ENCODE measurements around the gene CASTOR2.

DNA sequence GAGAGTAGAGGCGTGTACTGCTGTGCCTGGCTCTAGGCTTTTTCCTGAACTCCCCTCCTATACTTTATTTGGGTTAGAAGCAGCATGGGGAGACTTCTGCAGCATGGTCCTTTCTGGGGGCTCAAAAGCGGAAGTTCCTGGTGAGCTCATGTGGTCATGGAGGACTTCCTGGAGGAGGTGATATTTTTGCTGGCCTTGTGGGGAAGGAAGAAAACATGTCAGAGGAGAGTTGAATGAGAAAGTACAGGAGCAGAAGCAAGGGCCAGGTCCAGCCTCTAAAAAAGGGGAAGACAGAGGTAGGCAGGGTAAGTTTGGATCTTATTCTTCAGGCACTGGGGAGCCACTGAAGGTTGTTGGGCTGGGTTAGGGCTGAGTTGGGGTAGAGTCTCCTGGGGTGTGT lies 45.5 kb downstream of the CASTOR2 start:
- no peak for TF ChIP-seq ZNF274 (IDR thresholded peaks at IDR 0.05; ENCODE audit: low read depth, low read length)
- TF ChIP-seq YY1 (IDR thresholded peaks at IDR 0.05; ENCODE audit: insufficient read depth, insufficient read length): no peak

Measured in NT2/D1 (cell line).